MM.1S (cell line): ENCODE results near the gene DPYSL5.

ENCODE experiments used
- DNase-seq: peaks from one replicate; pipeline ENCODE4 v3.0.0-alpha.2; 2015
- H2AFZ ChIP-seq: fragments of 300-600 bp; sonication (generic); 2 replicates; pipeline ENCODE4 v1.6.0; 2016; ENCODE audit warnings: antibody characterized with exemption, low read length
- H3F3A ChIP-seq: fragments of 300-600 bp; sonication (generic); 2 replicates; pipeline ENCODE4 v1.6.1; 2016; ENCODE audit warnings: mild to moderate bottlenecking, antibody characterized with exemption, low read length, moderate library complexity, mixed read lengths; ENCODE audit not compliant: insufficient read depth
- H3K27ac ChIP-seq: fragments of 300-600 bp; sonication (generic); 2 replicates; pipeline ENCODE4 v1.5.1; 2016; ENCODE audit warnings: mild to moderate bottlenecking, low read length
- H3K27me3 ChIP-seq: fragments of 300-600 bp; sonication (generic); replicated peaks from 2 replicates; pipeline ENCODE4 v1.6.0; 2016; ENCODE audit warnings: low read length; ENCODE audit not compliant: insufficient read depth
- H3K36me3 ChIP-seq: fragments of 300-600 bp; sonication (generic); replicated peaks from 2 replicates; pipeline ENCODE4 v1.6.1; 2016; ENCODE audit warnings: mild to moderate bottlenecking, low read length, mixed read lengths; ENCODE audit not compliant: insufficient read depth
- H3K4me1 ChIP-seq: fragments of 300-600 bp; sonication (generic); 2 replicates; pipeline ENCODE4 v1.6.1; 2016; ENCODE audit warnings: low read length, mixed read lengths
- H3K4me2 ChIP-seq: fragments of 300-600 bp; sonication (generic); 2 replicates; pipeline ENCODE4 v1.6.0; 2016; ENCODE audit warnings: low read depth, low read length
- H3K4me3 ChIP-seq: fragments of 300-600 bp; sonication (generic); 2 replicates; pipeline ENCODE4 v1.5.1; 2016; ENCODE audit warnings: low read length, mixed read lengths
- H3K79me2 ChIP-seq: fragments of 300-600 bp; sonication (generic); 2 replicates; pipeline ENCODE4 v1.6.1; 2016; ENCODE audit warnings: mixed run types, low read length, mixed read lengths
- H3K9ac ChIP-seq: fragments of 300-600 bp; sonication (generic); 2 replicates; pipeline ENCODE4 v1.6.1; 2016; ENCODE audit warnings: low read length, mixed read lengths
- H3K9me2 ChIP-seq: fragments of 300-600 bp; sonication (generic); replicated peaks from 2 replicates; pipeline ENCODE4 v1.6.1; 2016; ENCODE audit warnings: mild to moderate bottlenecking, low read length, mixed read lengths; ENCODE audit not compliant: insufficient read depth
- H3K9me3 ChIP-seq: fragments of 300-600 bp; sonication (generic); replicated peaks from 2 replicates; pipeline ENCODE4 v1.6.1; 2016; ENCODE audit warnings: mild to moderate bottlenecking, low read length, mixed read lengths; ENCODE audit not compliant: insufficient read depth
- H4K20me1 ChIP-seq: fragments of 300-600 bp; sonication (generic); 2 replicates; pipeline ENCODE4 v1.6.1; 2016; ENCODE audit warnings: mild to moderate bottlenecking, low read length, moderate library complexity, mixed read lengths; ENCODE audit not compliant: insufficient read depth
- EZH2 ChIP-seq: fragments of 300-600 bp; sonication (generic); optimal IDR thresholded peaks from 2 replicates; pipeline ENCODE3; 2017; ENCODE audit warnings: low read depth, mild to moderate bottlenecking, antibody characterized with exemption, low read length, mixed read lengths
- EZH2phosphoT487 ChIP-seq: fragments of 300-600 bp; sonication (generic); IDR thresholded peaks from 2 replicates; pipeline ENCODE4 v1.6.1; 2018; ENCODE audit warnings: antibody characterized with exemption, low read length
- TF ChIP-seq, protein P1 (sequence below): fragments of 300-600 bp; sonication (generic); IDR thresholded peaks from 2 replicates; pipeline ENCODE4 v1.5.1; 2016; ENCODE audit warnings: antibody characterized with exemption, low read length, mixed read lengths

The DPYSL5 gene

DNA sequence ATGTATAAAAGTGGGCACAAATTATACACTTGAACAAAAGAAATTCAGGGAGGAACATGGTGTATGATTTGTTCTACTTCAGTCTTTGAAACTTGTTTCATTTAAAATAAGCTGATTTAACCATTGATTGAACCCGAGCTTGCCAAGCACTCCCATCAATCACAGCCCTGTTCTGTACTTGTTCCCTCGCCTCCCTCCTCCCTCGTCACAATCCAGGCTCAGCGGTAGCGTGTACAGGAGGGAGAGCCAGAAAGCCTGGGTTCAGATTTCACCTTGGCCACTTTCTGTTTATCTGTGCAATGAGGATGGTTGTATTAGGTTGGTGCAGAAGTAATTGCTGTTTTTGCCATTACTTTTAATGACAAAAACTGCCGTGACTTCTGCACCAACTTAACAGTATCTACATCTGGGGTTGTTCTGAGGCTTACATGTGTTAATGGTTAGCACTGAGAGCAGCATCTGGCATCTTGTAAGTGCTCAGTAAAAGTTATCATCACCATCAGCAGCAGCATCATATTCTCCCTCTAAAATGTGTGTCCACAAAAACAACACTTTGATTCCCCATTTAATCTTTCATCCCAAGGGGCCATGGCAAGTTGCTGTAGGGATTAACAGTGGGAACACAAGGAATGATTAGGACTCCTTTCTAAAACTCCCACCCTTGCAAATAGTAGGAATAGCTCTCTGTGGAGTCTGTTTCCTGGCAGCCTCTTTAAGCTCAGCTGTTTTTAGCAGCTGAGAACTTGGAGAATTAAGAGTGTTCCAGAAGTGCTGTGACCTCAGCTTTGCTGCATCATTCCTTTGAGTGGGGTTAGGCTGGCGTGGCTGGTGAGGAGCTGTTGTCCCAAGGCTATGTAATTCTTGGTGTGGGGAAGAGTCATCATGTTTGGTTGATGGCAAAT, 4.7 kb downstream of the DPYSL5 start:
- H3K79me2 ChIP-seq = no peaks in the 10 kb centered on the region
- peaks cover 43% of the 10 kb centered on the region for H3K27me3 ChIP-seq
- H4K20me1 ChIP-seq = no peaks in the 10 kb centered on the region
- no peaks in the 10 kb centered on the region for H3K4me1 ChIP-seq
- H3K27ac ChIP-seq = no peak overlapping the region
- H3K9ac ChIP-seq = no peak overlapping the region
- H3K4me3 ChIP-seq = no peak overlapping the region
- no peaks in the 10 kb centered on the region for H3K36me3 ChIP-seq
- TF ChIP-seq EZH2phosphoT487 (no peak), EZH2 (no peak)
- TF ChIP-seq, protein P1, sequence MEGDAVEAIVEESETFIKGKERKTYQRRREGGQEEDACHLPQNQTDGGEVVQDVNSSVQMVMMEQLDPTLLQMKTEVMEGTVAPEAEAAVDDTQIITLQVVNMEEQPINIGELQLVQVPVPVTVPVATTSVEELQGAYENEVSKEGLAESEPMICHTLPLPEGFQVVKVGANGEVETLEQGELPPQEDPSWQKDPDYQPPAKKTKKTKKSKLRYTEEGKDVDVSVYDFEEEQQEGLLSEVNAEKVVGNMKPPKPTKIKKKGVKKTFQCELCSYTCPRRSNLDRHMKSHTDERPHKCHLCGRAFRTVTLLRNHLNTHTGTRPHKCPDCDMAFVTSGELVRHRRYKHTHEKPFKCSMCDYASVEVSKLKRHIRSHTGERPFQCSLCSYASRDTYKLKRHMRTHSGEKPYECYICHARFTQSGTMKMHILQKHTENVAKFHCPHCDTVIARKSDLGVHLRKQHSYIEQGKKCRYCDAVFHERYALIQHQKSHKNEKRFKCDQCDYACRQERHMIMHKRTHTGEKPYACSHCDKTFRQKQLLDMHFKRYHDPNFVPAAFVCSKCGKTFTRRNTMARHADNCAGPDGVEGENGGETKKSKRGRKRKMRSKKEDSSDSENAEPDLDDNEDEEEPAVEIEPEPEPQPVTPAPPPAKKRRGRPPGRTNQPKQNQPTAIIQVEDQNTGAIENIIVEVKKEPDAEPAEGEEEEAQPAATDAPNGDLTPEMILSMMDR = no peak
- H2AFZ ChIP-seq = no peak overlapping the region
- H3K9me3 ChIP-seq = no peaks in the 10 kb centered on the region
- H3K9me2 ChIP-seq = no peaks in the 10 kb centered on the region
- no peaks in the 10 kb centered on the region for H3F3A ChIP-seq
- no peak for DNase-seq
- H3K4me2 ChIP-seq = no peak overlapping the region

DNA sequence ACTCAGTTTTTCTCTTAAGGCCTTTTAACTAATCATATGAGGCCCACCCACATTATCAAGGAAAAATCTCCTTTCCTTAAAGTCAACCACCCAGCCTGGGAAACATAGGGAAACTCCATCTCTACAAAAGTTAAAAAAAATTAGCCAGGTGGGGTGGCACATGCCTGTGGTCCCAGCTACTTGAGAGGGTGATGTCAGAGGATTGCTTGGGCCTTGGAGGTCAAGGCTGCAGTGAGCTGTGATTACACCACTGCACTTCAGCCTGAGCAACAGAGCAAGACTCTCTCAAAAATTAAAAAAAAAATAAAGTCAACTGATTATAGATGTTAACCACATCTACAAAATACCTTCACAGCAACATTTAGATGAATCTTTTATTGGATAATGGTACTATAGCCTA, 5.8 kb downstream of the DPYSL5 start:
- H3K79me2 ChIP-seq = no peaks in the 10 kb centered on the region
- no peak overlapping the region for H3K4me2 ChIP-seq
- H2AFZ ChIP-seq = no peak overlapping the region
- DNase-seq = no peak
- H3F3A ChIP-seq = no peaks in the 10 kb centered on the region
- H3K27me3 ChIP-seq = peaks cover 34% of the 10 kb centered on the region
- no peaks in the 10 kb centered on the region for H3K36me3 ChIP-seq
- H3K4me1 ChIP-seq = no peaks in the 10 kb centered on the region
- no peaks in the 10 kb centered on the region for H3K9me3 ChIP-seq
- no peak overlapping the region for H3K27ac ChIP-seq
- TF ChIP-seq EZH2phosphoT487 (no peak), EZH2 (no peak)
- TF ChIP-seq, protein P1 = no peak
- no peaks in the 10 kb centered on the region for H3K9me2 ChIP-seq
- no peaks in the 10 kb centered on the region for H4K20me1 ChIP-seq
- no peak overlapping the region for H3K9ac ChIP-seq
- no peak overlapping the region for H3K4me3 ChIP-seq

DNA sequence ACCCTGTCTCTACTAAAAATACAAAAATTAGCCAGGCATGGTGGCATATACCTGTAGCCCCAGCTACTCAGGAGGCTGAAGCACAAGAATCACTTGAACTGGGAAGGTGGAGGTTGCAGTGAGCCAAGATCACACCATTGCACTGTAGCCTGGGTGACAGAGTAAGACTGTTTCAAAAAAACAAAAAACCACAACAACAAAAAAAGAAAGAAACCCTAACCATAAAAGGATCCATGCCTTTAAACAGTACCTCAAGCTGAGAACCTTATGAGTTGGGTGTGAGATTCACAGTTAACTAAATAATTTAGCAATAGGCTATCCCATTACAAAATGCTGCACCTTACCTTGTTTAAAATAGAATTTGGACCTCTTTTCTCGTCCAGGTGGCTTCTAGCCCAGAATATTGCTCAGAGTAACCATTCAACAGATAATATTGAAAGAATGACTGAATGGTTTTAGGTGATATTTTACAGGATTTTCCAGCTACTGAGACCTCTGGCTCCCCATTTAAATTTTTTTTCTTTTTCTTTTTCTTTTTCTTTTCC, 6.4 kb downstream of the DPYSL5 start:
- Histone ChIP-seq H3K27me3 (peaks cover 28% of the 10 kb centered on the region), H3K4me2 (no peak overlapping the region), H3K79me2 (no peaks in the 10 kb centered on the region), H3K27ac (no peak overlapping the region), H3K36me3 (no peaks in the 10 kb centered on the region), H3K4me1 (no peaks in the 10 kb centered on the region), H3K9ac (no peak overlapping the region), H3F3A (no peaks in the 10 kb centered on the region), H2AFZ (no peak overlapping the region), H4K20me1 (no peaks in the 10 kb centered on the region), H3K9me3 (no peaks in the 10 kb centered on the region), H3K9me2 (no peaks in the 10 kb centered on the region), H3K4me3 (no peak overlapping the region)
- DNase-seq = no peak
- TF ChIP-seq EZH2phosphoT487 (no peak), EZH2 (no peak)
- TF ChIP-seq, protein P1 = no peak
